CD14-positive monocyte (primary cell): ENCODE measurements around the gene WDR81. TPM values are rescaled to one million over a fixed set of nuclear protein-coding genes. Genes with fewer than 3 reads are reported as not detected.

Source experiments
- DNase-seq, 3 donors: peaks; one replicate each; pipeline ENCODE4 v3.0.0-alpha.2; 2011 to 2022
- H2AFZ ChIP-seq: 2 replicates; pipeline ENCODE4 v1.6.0; 2012; ENCODE audit warnings: mild to moderate bottlenecking, low read depth, low read length, inconsistent platforms; ENCODE audit not compliant: insufficient read depth, poor library complexity, severe bottlenecking
- H3K27ac ChIP-seq, 2 donors: 1 replicate in 1 of 2; 2 replicates in 1 of 2; pipeline ENCODE4 v1.5.1; 2012 to 2013; ENCODE audit warnings: low read length in 2 of 2, control low read depth in 1 of 2, inconsistent platforms in 1 of 2, low read depth in 1 of 2, mild to moderate bottlenecking in 1 of 2
- H3K27me3 ChIP-seq, 2 donors: one replicate each; pipeline versions ENCODE4 v1.6.0 to v1.6.1; 2011 to 2013; ENCODE audit warnings: low read length in 2 of 2; ENCODE audit not compliant: control insufficient read depth in 2 of 2, insufficient read depth in 2 of 2
- H3K36me3 ChIP-seq, 2 donors: replicated peaks in 1 of 2; 1 replicate in 1 of 2; 2 replicates in 1 of 2; pipeline versions ENCODE4 v1.5.1 to v1.6.1; 2012 to 2013; ENCODE audit warnings: low read length in 2 of 2, control low read depth in 1 of 2, inconsistent platforms in 1 of 2, mild to moderate bottlenecking in 1 of 2; ENCODE audit not compliant: insufficient read depth in 2 of 2, control insufficient read depth in 1 of 2
- H3K4me1 ChIP-seq, 2 donors: 1 replicate in 1 of 2; 2 replicates in 1 of 2; pipeline versions ENCODE4 v1.5.1 to v1.6.1; 2012 to 2013; ENCODE audit warnings: low read length in 2 of 2, control low read depth in 1 of 2, inconsistent platforms in 1 of 2, mild to moderate bottlenecking in 1 of 2, moderate library complexity in 1 of 2; ENCODE audit not compliant: insufficient read depth in 2 of 2, control insufficient read depth in 1 of 2
- H3K4me2 ChIP-seq: replicated peaks from 2 replicates; pipeline ENCODE3; 2012; ENCODE audit warnings: low read length, moderate library complexity, mild to moderate bottlenecking; ENCODE audit not compliant: poor library complexity, severe bottlenecking; ENCODE audit errors: extremely low read depth
- H3K4me3 ChIP-seq, 3 experiments: fragments of 200-600 bp in 1 of 3; sonication (generic) in 1 of 3; replicated peaks in 1 of 3; 1 replicate in 2 of 3; 2 replicates in 1 of 3; pipeline ENCODE4 v1.5.1; 2011 to 2013; ENCODE audit warnings: low read length in 3 of 3, mild to moderate bottlenecking in 3 of 3, control low read depth in 2 of 3, low read depth in 2 of 3, inconsistent platforms in 1 of 3, moderate library complexity in 1 of 3
- H3K79me2 ChIP-seq: 2 replicates; pipeline ENCODE4 v1.6.0; 2012; ENCODE audit warnings: mild to moderate bottlenecking, control low read depth, inconsistent platforms, low read length, moderate library complexity; ENCODE audit not compliant: insufficient read depth
- H3K9ac ChIP-seq: 2 replicates; pipeline ENCODE4 v1.6.0; 2017; ENCODE audit warnings: low read length, mild to moderate bottlenecking; ENCODE audit not compliant: insufficient read depth, poor library complexity, severe bottlenecking
- H3K9me3 ChIP-seq, 2 donors: replicated peaks in 1 of 2; 1 replicate in 1 of 2; 2 replicates in 1 of 2; pipeline versions ENCODE4 v1.5.1 to v1.6.1; 2012 to 2013; ENCODE audit warnings: low read length in 2 of 2, control low read depth in 1 of 2; ENCODE audit not compliant: control insufficient read depth in 1 of 2, insufficient read depth in 1 of 2
- H4K20me1 ChIP-seq: 2 replicates; pipeline ENCODE4 v1.6.0; 2012; ENCODE audit warnings: mild to moderate bottlenecking, low read length, control low read depth, moderate library complexity; ENCODE audit not compliant: insufficient read depth
- H3K27ac Mint-ChIP-seq, 7 donors: one replicate each; pipeline ENCODE4 v1.8.0; 2020; ENCODE audit warnings: mild to moderate bottlenecking in 7 of 7, mixed read lengths in 7 of 7, moderate library complexity in 6 of 7, inconsistent platforms in 2 of 7
- H3K27me3 Mint-ChIP-seq, 3 donors: one replicate each; pipeline ENCODE4 v1.8.0; 2021 to 2022; ENCODE audit warnings: low read depth in 3 of 3, mild to moderate bottlenecking in 3 of 3, mixed read lengths in 3 of 3, moderate library complexity in 3 of 3, inconsistent platforms in 1 of 3
- H3K36me3 Mint-ChIP-seq, 2 donors: one replicate each; pipeline ENCODE4 v1.8.0; 2020; ENCODE audit warnings: mixed read lengths in 2 of 2, inconsistent platforms in 1 of 2, mild to moderate bottlenecking in 1 of 2
- H3K4me1 Mint-ChIP-seq: one replicate; pipeline ENCODE4 v1.8.0; 2020; ENCODE audit warnings: mild to moderate bottlenecking, mixed read lengths
- H3K4me3 Mint-ChIP-seq, 2 donors: one replicate each; pipeline ENCODE4 v1.8.0; 2020; ENCODE audit warnings: mild to moderate bottlenecking in 2 of 2, mixed read lengths in 2 of 2, moderate library complexity in 1 of 2
- H3K9me3 Mint-ChIP-seq, 7 donors: one replicate each; pipeline ENCODE4 v1.8.0; 2020 to 2022; ENCODE audit warnings: mixed read lengths in 7 of 7, mild to moderate bottlenecking in 6 of 7, moderate library complexity in 6 of 7, inconsistent platforms in 2 of 7
- WGBS: methylation state at CpG from one replicate; pipeline ENCODE4 v1.1.5; 2013; ENCODE audit warnings: missing lambda C conversion rate; ENCODE audit not compliant: insufficient coverage; 5-methylcytosine and 5-hydroxymethylcytosine counted together
- intact Hi-C, 2 donors: fragments of 100-400 bp; cut with micrococcal nuclease; formaldehyde crosslinking; loops; one replicate each; pipeline versions ENCODE4 v1.15.0 to v1.15.1; 2023
- polyA plus RNA-seq, 3 donors: library from polyadenylated mRNA; depleted of rRNA in 1 of 3; unstranded in 2 of 3; stranded (reverse) in 1 of 3; fragments of 300-500 nt in 2 of 3; fragments of >200 nt in 1 of 3; fragmentation: Illumina TruSeq in 2 of 3; gene quantifications; 1 replicate in 2 of 3; 2 replicates in 1 of 3; pipeline ENCODE4 v1.2.3, GENCODE V29; 2012 to 2021
- TF ChIP-seq, protein P1 (sequence below): fragments of 200-600 bp; IDR thresholded peaks from one replicate; pipeline ENCODE4 v1.8.0; 2022; ENCODE audit warnings: antibody characterized with exemption, mild to moderate bottlenecking

Gene WDR81
- polyA plus RNA-seq, 3 donors: 6.2 to 45.4 (median 8.8) TPM

DNA sequence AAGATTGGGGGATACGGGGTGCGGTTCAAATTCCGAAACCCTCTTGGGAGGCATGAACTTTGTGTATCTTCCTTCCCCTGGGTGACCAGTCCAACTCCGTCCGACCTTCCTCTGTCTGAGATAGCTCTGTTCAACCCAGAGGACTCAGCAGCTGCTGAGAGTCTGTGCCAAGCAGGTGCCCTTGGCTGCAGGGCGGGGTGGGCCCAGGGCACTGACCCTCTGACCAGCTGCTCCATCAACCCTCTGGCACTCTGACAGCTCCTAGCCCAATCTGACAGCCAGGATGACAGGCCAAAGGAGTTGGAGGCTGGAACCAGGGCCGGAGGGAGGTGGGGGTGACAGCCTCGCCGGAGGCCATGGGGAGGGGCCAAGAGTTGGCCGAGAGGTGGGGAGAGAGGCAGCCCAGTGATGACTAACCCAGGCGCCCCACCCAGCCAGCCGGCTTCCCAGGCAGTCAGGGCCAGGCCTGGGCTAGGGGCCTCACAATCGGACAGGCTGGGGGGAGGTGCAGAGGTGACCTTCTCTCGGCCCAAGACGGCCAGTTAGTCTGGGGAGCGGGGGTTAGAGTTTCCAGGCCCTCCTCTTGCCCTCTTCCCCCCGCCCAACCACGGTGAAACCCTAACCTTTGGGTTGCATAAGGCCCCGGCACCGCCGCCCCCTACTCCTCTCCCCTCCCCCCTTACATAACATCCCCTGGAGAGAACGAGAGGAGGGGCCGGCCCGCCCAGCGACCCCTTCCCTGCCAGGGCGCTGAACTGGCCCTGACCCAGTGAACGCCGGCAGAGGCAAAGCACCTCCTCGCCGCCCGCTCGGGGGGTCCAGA, 9.3 kb upstream of the WDR81 start:
- Histone ChIP-seq H3K36me3 (peaks cover 19 to 26% of the 10 kb centered on the region in 2 donors), H3K4me1 (peaks cover 38 to 45% of the 10 kb centered on the region in 2 donors), H3K4me3 (peak overlapping the region; percentile 81 to 92 (median 84)), H3K9ac (peak overlapping the region; percentile 98), H3K4me2 (peak overlapping the region; percentile 81), H2AFZ (no peak overlapping the region), H3K9me3 (no peaks in the 10 kb centered on the region), H4K20me1 (peaks cover 58% of the 10 kb centered on the region), H3K27me3 (peaks cover 0 to 12% of the 10 kb centered on the region in 2 donors), H3K79me2 (peaks cover 37% of the 10 kb centered on the region), H3K27ac (peak overlapping the region; percentile 76 to 94)
- peak; percentile 81 to 89 (median 86) for DNase-seq
- peaks cover 46% of the 10 kb centered on the region for H3K4me1 Mint-ChIP-seq
- WGBS: 3% methylated on average over 24 of the region's 32 CpGs
- peak overlapping the region; percentile 91 to 93 for H3K4me3 Mint-ChIP-seq
- peak overlapping the region; percentile 84 to 98 (median 90) for H3K27ac Mint-ChIP-seq
- peaks cover 0 to 3% (median 0%) of the 10 kb centered on the region in 7 donors for H3K9me3 Mint-ChIP-seq
- H3K36me3 Mint-ChIP-seq: peaks cover 35 to 41% of the 10 kb centered on the region in 2 donors
- H3K27me3 Mint-ChIP-seq: peaks cover 10 to 31% (median 14%) of the 10 kb centered on the region in 3 donors
- intact Hi-C loops: loop anchor here (5.0 to 10.0 kb wide), 6 partner anchors 33 to 677 kb away; partner anchors contain the start of genes DPH1 (in 1 of the 2), PRPF8 (in 1 of the 2), RILP (in 1 of the 2) and RPA1 (in 1 of the 2)
- TF ChIP-seq, protein P1, sequence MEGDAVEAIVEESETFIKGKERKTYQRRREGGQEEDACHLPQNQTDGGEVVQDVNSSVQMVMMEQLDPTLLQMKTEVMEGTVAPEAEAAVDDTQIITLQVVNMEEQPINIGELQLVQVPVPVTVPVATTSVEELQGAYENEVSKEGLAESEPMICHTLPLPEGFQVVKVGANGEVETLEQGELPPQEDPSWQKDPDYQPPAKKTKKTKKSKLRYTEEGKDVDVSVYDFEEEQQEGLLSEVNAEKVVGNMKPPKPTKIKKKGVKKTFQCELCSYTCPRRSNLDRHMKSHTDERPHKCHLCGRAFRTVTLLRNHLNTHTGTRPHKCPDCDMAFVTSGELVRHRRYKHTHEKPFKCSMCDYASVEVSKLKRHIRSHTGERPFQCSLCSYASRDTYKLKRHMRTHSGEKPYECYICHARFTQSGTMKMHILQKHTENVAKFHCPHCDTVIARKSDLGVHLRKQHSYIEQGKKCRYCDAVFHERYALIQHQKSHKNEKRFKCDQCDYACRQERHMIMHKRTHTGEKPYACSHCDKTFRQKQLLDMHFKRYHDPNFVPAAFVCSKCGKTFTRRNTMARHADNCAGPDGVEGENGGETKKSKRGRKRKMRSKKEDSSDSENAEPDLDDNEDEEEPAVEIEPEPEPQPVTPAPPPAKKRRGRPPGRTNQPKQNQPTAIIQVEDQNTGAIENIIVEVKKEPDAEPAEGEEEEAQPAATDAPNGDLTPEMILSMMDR: no peak

DNA sequence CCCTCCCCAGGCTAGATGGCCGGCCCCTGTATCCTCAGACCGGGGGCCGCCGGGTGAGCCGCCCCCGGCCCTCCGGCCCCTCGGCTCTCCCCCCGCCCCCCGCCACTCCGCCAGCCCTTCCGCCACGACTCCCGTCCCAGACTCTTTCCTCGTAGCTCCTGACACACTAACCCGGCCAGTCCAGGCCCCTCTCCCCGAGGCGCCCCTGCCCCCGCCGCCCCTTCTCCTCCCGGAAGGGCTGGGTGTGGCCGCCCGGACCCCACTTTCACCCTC, 8.8 kb upstream of the WDR81 start:
- Histone ChIP-seq H3K4me2 (peak overlapping the region; percentile 81), H2AFZ (no peak overlapping the region), H3K9ac (peak overlapping the region; percentile 98), H3K4me1 (peaks cover 35 to 43% of the 10 kb centered on the region in 2 donors), H4K20me1 (peaks cover 53% of the 10 kb centered on the region), H3K27ac (peak overlapping the region; percentile 76 to 94), H3K9me3 (no peaks in the 10 kb centered on the region), H3K79me2 (peaks cover 37% of the 10 kb centered on the region), H3K36me3 (peaks cover 19 to 26% of the 10 kb centered on the region in 2 donors), H3K4me3 (peak overlapping the region; percentile 81 to 92 (median 84)), H3K27me3 (peaks cover 0 to 6% of the 10 kb centered on the region in 2 donors)
- Mint-ChIP-seq H3K9me3 (peaks cover 0 to 3% (median 0%) of the 10 kb centered on the region in 7 donors), H3K4me1 (peaks cover 43% of the 10 kb centered on the region), H3K36me3 (peaks cover 35 to 40% of the 10 kb centered on the region in 2 donors), H3K4me3 (peak overlapping the region; percentile 91 to 93), H3K27me3 (peaks cover 9 to 25% (median 9%) of the 10 kb centered on the region in 3 donors), H3K27ac (peak overlapping the region; percentile 87 to 98 (median 96))
- WGBS: 0% methylated on average over 5 of the region's 23 CpGs
- TF ChIP-seq, protein P1: no peak
- no peak for DNase-seq
- intact Hi-C loops: loop anchor here (2.0 to 10.0 kb wide), 8 partner anchors 31 to 677 kb away; partner anchors contain the start of genes PRPF8 (in 2 of the 2), DPH1 (in 1 of the 2), RILP (in 1 of the 2) and RPA1 (in 1 of the 2)
